Prostate gland (tissue), 2 donors: ENCODE results near the gene RTEL1.

Experiments used
- POLR2A ChIP-seq: fragments of 450-650 bp; IDR thresholded peaks from one replicate; pipeline ENCODE4 v1.6.1; 2016; ENCODE audit warnings: antibody characterized with exemption, mild to moderate bottlenecking
- POLR2AphosphoS5 ChIP-seq: sonication (generic); formaldehyde crosslinking; IDR thresholded peaks from one replicate; pipeline ENCODE4 v1.6.1; 2017; ENCODE audit warnings: antibody characterized with exemption
- TF ChIP-seq, protein P1 (sequence below), 4 experiments: fragments of 200-600 bp in 2 of 4; fragments of 450-650 bp in 2 of 4; sonication (generic) in 2 of 4; IDR thresholded peaks; 1 replicate in 3 of 4; 2 replicates in 1 of 4; pipeline ENCODE4 v1.5.1; 2016 to 2019; ENCODE audit warnings: antibody characterized with exemption in 4 of 4, mild to moderate bottlenecking in 2 of 4, moderate library complexity in 2 of 4

DNA sequence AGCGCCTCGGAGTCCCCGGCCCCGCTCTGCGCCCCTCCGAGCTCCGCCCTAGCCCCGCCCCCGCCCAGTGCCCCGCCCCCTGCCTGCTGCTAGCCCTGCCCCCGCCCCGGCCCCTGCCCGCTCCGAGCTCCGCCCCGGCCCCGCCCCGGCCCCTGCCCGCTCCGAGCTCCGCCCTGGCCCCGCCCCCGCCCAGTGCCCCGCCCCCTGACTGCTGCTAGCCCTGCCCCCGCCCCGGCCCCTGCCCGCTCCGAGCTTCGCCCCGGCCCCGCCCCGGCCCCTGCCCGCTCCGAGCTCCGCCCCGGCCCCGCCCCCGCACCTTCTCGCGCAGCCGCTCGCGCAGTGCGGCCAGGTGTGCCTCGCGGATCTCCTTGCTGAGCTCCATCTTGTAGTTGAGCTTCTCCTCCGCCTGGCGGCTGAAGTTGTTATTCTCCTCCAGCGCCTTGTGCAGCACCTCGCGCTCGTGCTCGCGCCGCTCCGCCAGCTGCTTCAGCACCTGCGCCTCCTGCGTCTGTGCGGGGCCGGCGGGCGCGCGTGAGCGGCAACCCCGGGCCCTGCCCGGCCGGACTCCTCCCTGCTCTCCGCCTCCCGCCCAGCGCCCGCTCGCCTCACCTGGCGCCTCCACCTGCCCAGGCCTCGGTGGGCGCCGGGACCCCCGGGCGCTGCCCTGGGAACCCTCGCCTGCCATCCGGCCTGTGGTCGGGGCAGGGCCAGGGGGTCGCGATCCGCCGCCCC is 16.2 kb upstream of the RTEL1 start:
- TF ChIP-seq POLR2AphosphoS5 (peak; percentile 73), POLR2A (peak; percentile 65)
- TF ChIP-seq, protein P1, sequence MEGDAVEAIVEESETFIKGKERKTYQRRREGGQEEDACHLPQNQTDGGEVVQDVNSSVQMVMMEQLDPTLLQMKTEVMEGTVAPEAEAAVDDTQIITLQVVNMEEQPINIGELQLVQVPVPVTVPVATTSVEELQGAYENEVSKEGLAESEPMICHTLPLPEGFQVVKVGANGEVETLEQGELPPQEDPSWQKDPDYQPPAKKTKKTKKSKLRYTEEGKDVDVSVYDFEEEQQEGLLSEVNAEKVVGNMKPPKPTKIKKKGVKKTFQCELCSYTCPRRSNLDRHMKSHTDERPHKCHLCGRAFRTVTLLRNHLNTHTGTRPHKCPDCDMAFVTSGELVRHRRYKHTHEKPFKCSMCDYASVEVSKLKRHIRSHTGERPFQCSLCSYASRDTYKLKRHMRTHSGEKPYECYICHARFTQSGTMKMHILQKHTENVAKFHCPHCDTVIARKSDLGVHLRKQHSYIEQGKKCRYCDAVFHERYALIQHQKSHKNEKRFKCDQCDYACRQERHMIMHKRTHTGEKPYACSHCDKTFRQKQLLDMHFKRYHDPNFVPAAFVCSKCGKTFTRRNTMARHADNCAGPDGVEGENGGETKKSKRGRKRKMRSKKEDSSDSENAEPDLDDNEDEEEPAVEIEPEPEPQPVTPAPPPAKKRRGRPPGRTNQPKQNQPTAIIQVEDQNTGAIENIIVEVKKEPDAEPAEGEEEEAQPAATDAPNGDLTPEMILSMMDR (IDR thresholded peaks at IDR 0.05) = peak; percentile 16 to 88 (median 54)
